ENCODE measurements around the gene SUMO4.
"Not testable (repeated sequence)": the region's sequence is repeated elsewhere in the genome, so short reads cannot be mapped to it uniquely, and the experiment has no call there.

Gene SUMO4

DNA sequence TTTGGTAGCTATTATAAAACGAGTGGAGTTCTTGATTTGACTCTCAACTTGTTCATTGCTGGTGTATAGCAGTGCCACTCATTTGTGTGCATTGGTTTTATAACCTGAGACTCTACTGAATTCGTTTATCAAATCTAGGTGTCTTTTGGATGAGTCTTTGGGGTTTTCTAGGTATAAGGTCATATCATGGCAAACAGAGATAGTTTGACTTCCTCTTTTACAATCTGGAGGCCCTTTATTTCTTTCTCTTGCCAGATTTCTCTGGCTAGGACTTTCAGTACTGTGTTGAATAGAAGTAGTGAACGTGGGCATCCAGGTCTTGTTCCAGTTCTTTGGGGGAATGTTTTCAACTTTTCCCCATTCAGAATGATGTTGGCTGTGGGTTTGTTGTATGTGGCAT is 38.8 kb downstream of the SUMO4 start:
- Histone ChIP-seq H3K4me3 (ENCODE audit: low read depth, low read length) (no peak overlapping the region), H3K4me1 (no peaks in the 10 kb centered on the region; the same call in 1 of the 2 replicates), H3K36me3 (no peaks in the 10 kb centered on the region), H3K27me3 (no peaks in the 10 kb centered on the region), H3K9me3 (no peaks in the 10 kb centered on the region)
- TF ChIP-seq, protein P1, sequence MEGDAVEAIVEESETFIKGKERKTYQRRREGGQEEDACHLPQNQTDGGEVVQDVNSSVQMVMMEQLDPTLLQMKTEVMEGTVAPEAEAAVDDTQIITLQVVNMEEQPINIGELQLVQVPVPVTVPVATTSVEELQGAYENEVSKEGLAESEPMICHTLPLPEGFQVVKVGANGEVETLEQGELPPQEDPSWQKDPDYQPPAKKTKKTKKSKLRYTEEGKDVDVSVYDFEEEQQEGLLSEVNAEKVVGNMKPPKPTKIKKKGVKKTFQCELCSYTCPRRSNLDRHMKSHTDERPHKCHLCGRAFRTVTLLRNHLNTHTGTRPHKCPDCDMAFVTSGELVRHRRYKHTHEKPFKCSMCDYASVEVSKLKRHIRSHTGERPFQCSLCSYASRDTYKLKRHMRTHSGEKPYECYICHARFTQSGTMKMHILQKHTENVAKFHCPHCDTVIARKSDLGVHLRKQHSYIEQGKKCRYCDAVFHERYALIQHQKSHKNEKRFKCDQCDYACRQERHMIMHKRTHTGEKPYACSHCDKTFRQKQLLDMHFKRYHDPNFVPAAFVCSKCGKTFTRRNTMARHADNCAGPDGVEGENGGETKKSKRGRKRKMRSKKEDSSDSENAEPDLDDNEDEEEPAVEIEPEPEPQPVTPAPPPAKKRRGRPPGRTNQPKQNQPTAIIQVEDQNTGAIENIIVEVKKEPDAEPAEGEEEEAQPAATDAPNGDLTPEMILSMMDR (IDR thresholded peaks at IDR 0.05; ENCODE audit: low read depth, low read length): no peak
- no peak for DNase-seq

DNA sequence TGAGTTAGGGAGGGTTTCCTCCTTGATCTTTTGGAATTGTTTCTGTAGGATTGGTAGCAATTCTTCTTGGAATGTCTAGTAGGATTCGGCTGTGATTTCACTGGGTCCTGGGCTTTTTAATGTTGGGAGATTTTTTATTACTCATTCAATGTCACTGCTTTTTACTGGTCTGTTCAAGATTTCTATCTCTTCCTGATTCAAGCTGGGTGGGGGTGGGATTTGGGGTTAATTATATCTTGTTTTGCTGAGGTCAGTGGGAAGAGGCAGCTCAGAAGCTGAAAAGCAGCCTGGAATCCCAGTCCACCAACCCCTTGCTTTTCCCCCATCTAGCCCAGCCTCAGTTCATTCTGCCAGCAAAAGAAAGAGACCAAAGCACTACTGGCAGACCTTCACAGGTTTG is 39.6 kb downstream of the SUMO4 start:
- TF ChIP-seq, protein P1 (IDR thresholded peaks at IDR 0.05; ENCODE audit: low read depth, low read length): no peak
- Histone ChIP-seq H3K9me3 (no peaks in the 10 kb centered on the region), H3K36me3 (no peaks in the 10 kb centered on the region), H3K27me3 (no peaks in the 10 kb centered on the region), H3K4me3 (ENCODE audit: low read depth, low read length) (no peak overlapping the region), H3K4me1 (no peaks in the 10 kb centered on the region)
- DNase-seq: no peak

DNA sequence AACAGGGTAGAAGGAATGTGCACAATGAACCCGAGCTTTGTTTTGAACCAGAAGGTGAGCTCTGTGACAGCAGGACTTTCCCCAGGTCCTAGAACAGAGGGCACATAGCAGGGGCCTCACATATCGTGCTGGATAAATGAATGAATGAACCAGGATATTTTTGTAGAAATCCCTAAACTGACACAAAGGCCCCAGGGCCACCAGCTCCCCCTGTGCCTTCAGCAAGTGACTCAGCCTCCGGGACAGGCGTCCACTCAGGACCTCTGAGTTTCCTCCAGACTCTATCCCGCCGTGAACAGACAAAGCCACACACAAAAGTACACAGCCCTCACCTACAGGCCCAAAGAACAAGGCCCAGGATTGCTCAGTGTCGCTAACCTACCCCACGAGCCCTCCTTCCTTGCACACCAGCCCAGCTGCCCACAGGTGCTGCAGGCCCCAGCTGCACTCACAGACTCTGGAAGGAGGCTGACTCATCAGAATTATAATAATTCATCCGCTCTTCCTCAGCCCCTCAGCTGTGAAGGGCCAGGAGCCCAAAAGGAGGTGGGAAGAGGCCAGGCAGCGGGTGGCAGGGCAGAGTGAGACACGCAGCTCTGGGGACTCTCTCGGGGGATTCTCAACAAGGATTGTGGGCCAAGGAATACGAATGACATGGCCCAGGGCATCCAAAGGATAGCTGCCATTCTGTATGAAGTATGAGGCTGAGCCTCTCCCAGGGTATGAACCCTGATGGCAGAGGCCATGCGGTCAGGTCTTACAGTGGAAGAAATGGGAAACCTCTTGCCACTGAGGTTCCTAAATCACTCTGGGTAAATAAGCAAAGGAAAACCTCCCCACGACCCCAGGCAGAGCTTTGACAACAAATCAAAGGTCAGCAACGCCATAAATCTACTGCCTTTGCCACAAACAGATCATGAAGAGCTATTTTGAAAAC is 40.9 kb downstream of the SUMO4 start:
- Histone ChIP-seq H3K36me3 (no peaks in the 10 kb centered on the region), H3K4me1 (no peaks in the 10 kb centered on the region), H3K27me3 (no peaks in the 10 kb centered on the region), H3K4me3 (ENCODE audit: low read depth, low read length) (no peak overlapping the region), H3K9me3 (no peaks in the 10 kb centered on the region)
- no peak for DNase-seq
- TF ChIP-seq, protein P1 (IDR thresholded peaks at IDR 0.05; ENCODE audit: low read depth, low read length): no peak

DNA sequence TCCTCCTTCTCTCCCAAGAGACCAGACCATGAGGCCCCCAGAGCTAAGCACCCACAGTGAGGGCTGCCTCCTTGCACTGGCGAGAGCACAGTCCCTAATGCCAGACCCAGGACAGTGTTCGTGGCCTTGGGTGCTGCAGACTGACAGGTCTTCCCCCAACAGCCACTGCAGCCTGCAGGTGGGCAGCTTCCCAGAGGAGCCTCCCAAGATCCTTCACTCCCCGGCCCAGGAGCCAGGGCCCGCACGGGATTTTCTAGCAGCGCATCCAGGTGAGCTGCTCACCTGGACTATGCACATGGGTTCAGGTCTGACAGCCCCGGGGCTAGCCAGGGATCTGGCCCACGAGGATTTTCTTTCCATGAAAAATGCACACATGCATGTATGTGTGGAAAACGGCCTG is 41.7 kb downstream of the SUMO4 start:
- Histone ChIP-seq H3K4me3 (ENCODE audit: low read depth, low read length) (no peak overlapping the region), H3K4me1 (no peaks in the 10 kb centered on the region), H3K9me3 (no peaks in the 10 kb centered on the region), H3K36me3 (no peaks in the 10 kb centered on the region), H3K27me3 (no peaks in the 10 kb centered on the region)
- DNase-seq: no peak
- TF ChIP-seq, protein P1 (IDR thresholded peaks at IDR 0.05; ENCODE audit: low read depth, low read length): no peak

DNA sequence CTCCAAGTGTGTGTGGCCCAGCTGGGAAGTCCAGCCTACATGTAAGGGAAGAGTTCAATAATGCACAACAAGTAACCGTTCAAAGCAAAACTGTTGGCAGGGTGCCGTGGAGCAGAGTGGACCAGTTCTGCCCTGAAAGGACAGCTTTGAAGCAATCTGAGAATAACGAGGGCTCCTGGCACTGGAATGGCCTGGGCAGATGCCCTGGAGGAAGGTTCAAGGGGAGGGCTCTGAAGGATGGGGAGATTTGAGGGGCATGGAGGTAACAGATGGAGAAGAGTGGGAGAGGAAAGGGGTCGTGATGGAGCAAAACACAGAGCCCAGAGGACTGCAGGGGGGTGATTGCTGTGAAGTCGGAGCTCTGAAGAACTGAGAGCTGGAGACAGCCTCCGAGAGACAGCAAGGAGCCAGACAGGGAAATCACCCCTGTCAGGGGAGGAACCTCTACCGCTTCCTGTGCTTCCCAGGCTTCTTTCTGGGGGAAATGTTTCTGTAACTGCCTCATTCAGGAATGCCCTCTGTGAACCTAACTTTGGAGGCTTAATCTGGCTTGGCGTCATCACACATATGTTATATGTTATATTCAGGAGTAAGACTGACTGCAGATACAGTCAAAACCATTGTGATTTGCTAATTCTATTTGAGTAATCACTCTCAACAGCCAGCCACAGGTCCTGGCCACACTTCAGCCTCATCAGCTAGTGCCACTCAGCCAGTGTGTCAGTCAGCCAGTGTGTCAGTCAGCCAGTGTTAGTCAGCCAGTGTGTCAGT is 43.5 kb downstream of the SUMO4 start:
- H3K4me3 ChIP-seq (ENCODE audit: low read depth, low read length): no peak overlapping the region
- DNase-seq: no peak
- TF ChIP-seq, protein P1 (IDR thresholded peaks at IDR 0.05; ENCODE audit: low read depth, low read length): no peak
- H3K36me3 ChIP-seq: no peaks in the 10 kb centered on the region
- H3K4me1 ChIP-seq: no peaks in the 10 kb centered on the region
- no peaks in the 10 kb centered on the region for H3K9me3 ChIP-seq
- H3K27me3 ChIP-seq: no peaks in the 10 kb centered on the region

DNA sequence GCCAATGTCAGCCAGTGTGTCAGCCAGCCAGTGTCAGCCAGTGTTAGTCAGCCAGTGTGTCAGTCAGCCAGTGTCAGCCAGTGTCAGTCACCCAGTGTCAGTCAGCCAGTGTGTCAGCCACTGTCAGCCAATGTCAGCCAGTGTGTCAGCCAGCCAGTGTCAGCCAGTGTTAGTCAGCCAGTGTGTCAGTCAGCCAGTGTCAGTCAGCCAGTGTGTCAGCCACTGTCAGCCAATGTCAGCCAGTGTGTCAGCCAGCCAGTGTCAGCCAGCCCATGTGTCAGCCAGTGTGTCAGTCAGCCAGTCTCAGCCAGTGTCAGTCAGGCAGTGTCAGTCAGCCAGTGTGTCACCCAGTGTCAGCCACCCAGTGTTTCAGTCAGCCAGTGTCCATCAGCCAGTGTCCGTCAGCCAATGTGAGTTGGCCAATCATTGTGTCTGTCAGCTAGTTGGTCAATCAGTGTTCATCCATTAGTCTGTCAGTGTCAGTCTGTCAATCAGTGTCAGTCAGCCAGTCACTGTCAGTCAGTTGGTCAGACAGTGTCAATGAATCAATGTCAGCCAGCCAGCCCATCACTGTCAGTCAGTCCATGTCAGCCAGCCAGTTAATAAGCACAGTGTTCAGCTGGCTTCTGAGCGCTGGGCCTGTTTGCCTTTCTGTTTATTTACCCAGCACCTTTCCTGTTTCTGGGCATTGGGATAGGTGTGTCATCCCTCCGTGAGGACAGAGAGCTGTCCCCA is 44.5 kb downstream of the SUMO4 start:
- H3K36me3 ChIP-seq; H3K4me1 ChIP-seq; DNase-seq; H3K9me3 ChIP-seq; H3K27me3 ChIP-seq; H3K4me3 ChIP-seq (ENCODE audit: low read depth, low read length): not testable (repeated sequence)

Measured in BE2C (cell line).